ENCODE measurements around the gene SCAMP4. TPM values are rescaled to one million over a fixed set of nuclear protein-coding genes. Genes with fewer than 3 reads are reported as not detected.
A peak's percentile ranks its signal among the peaks of the same experiment; 100 is the strongest.

The SCAMP4 gene
- total and polyA plus RNA-seq, 2 experiments from 2014 or later = 39.4 to 106 TPM

GRCh38 chr19:1863638-1864479 is 41.3 kb upstream of the SCAMP4 start:
- H3K27ac Mint-ChIP-seq = 0 out of 2 replicates have a peak overlapping the region, but pooled peaks have one; percentile 94
- no peaks in the 10 kb centered on the region; the same call in 2 of the 3 replicates for H3K36me3 Mint-ChIP-seq (ENCODE audit: low read depth)
- peaks cover 16% of the 10 kb centered on the region for H3K27me3 ChIP-seq (ENCODE audit: insufficient read depth)
- peak overlapping the region; percentile 94 for H3K4me2 ChIP-seq
- H4K20me1 ChIP-seq (replicated peaks; ENCODE audit: insufficient read depth) = peaks cover 10% of the 10 kb centered on the region; the same call in 1 of the 2 replicates
- peak overlapping the region; percentile 98 for H3K27ac ChIP-seq (ENCODE audit: low read depth)
- H3K36me3 ChIP-seq (ENCODE audit: insufficient read depth) = no peaks in the 10 kb centered on the region
- H2AFZ ChIP-seq = peak overlapping the region; percentile 69; the same call in 1 of the 2 replicates
- 0 out of 2 replicates have a peak, but pooled peaks cover 6% of the 10 kb centered on the region for H3F3A ChIP-seq (replicated peaks; ENCODE audit: low read depth)
- DNase-seq (ENCODE audit: low spot score) (peak; percentile 98), ATAC-seq (peak; percentile 55)
- H3K4me1 Mint-ChIP-seq = peaks cover 22% of the 10 kb centered on the region; the same call in 2 of the 3 replicates
- no peaks in the 10 kb centered on the region for H3K9me2 ChIP-seq (ENCODE audit: insufficient read depth)
- H3K79me2 ChIP-seq (replicated peaks; ENCODE audit: insufficient read depth) = peaks cover 37% of the 10 kb centered on the region
- peaks cover 35% of the 10 kb centered on the region for H3K4me1 ChIP-seq (ENCODE audit: insufficient read depth)
- TF ChIP-seq NANOG (IDR thresholded peaks at IDR 0.05; ENCODE audit: borderline replicate concordance) (no peak), JUNB (IDR thresholded peaks at IDR 0.05; ENCODE audit: unreplicated experiment) (no peak), POLR2AphosphoS5 (IDR thresholded peaks at IDR 0.05; ENCODE audit: low read depth) (peak; percentile 60)
- H3K27me3 Mint-ChIP-seq (ENCODE audit: insufficient read depth, low read depth, poor library complexity) = peaks cover 24% of the 10 kb centered on the region
- peak overlapping the region; percentile 92 for H3K4me3 ChIP-seq
- H3K9me3 Mint-ChIP-seq = no peaks in the 10 kb centered on the region
- peak overlapping the region; percentile 78 for H3K4me3 Mint-ChIP-seq

GRCh38 chr19:1864480-1865171 is 40.6 kb upstream of the SCAMP4 start:
- no peaks in the 10 kb centered on the region for H3K9me2 ChIP-seq (ENCODE audit: insufficient read depth)
- peaks cover 20% of the 10 kb centered on the region for H3K27me3 Mint-ChIP-seq (ENCODE audit: insufficient read depth, low read depth, poor library complexity)
- H3K27ac ChIP-seq (ENCODE audit: low read depth) = peak overlapping the region; percentile 98
- H3K4me1 ChIP-seq (ENCODE audit: insufficient read depth) = peaks cover 28% of the 10 kb centered on the region
- H3K36me3 ChIP-seq (ENCODE audit: insufficient read depth) = no peaks in the 10 kb centered on the region
- ATAC-seq (peak; percentile 78), DNase-seq (ENCODE audit: low spot score) (peak; percentile 90)
- TF ChIP-seq CREB1 (CRISPR knock-in tag; IDR thresholded peaks at IDR 0.05; ENCODE audit: low read depth) (peak; percentile 43; the same call in 1 of the 2 replicates), CTCF (conservative IDR thresholded peaks at IDR 0.05; ENCODE audit: low read depth in 2 of 2) (peak; percentile 52 to 77), ZNF114 (CRISPR knock-in tag; IDR thresholded peaks at IDR 0.05) (no peak), REST (IDR thresholded peaks at IDR 0.05; ENCODE audit: unreplicated experiment) (no peak), POLR2AphosphoS5 (IDR thresholded peaks at IDR 0.05; ENCODE audit: low read depth) (peak; percentile 15; the same call in 1 of the 2 replicates)
- peaks cover 17% of the 10 kb centered on the region; the same call in 2 of the 3 replicates for H3K4me1 Mint-ChIP-seq
- peak overlapping the region; percentile 78 for H3K4me3 Mint-ChIP-seq
- H3K79me2 ChIP-seq (replicated peaks; ENCODE audit: insufficient read depth) = peaks cover 30% of the 10 kb centered on the region
- H3K27me3 ChIP-seq (ENCODE audit: insufficient read depth) = peaks cover 16% of the 10 kb centered on the region
- H4K20me1 ChIP-seq (replicated peaks; ENCODE audit: insufficient read depth) = peaks cover 8% of the 10 kb centered on the region; the same call in 1 of the 2 replicates
- peak overlapping the region; percentile 69; the same call in 1 of the 2 replicates for H2AFZ ChIP-seq
- 0 out of 2 replicates have a peak, but pooled peaks cover 6% of the 10 kb centered on the region for H3F3A ChIP-seq (replicated peaks; ENCODE audit: low read depth)
- H3K27ac Mint-ChIP-seq = peak overlapping the region; percentile 94
- no peaks in the 10 kb centered on the region for H3K9me3 Mint-ChIP-seq
- no peaks in the 10 kb centered on the region; the same call in 2 of the 3 replicates for H3K36me3 Mint-ChIP-seq (ENCODE audit: low read depth)
- peak overlapping the region; percentile 92 for H3K4me3 ChIP-seq
- H3K4me2 ChIP-seq = peak overlapping the region; percentile 94

Measured in GM23338 (cell line).